GM06990 (cell line): ENCODE data around the gene GPRC5C.
"Not testable (repeated sequence)": the region's sequence is repeated elsewhere in the genome, so short reads cannot be mapped to it uniquely, and the experiment has no call there.

Source experiments
- DNase-seq: peaks from one replicate; pipeline ENCODE4 v3.0.0-alpha.2; 2011; ENCODE audit not compliant: insufficient read length; ENCODE audit errors: extremely low read depth
- H3K27me3 ChIP-seq: replicated peaks from 2 replicates; pipeline ENCODE4 v1.6.0; 2011; ENCODE audit warnings: low read length; ENCODE audit not compliant: control insufficient read depth, insufficient read depth
- H3K36me3 ChIP-seq: 2 replicates; pipeline ENCODE4 v1.5.1; 2011; ENCODE audit warnings: low read length; ENCODE audit not compliant: control insufficient read depth, insufficient read depth
- H3K4me3 ChIP-seq: replicated peaks from 2 replicates; pipeline ENCODE4 v1.5.1; 2011; ENCODE audit warnings: low read depth, mild to moderate bottlenecking, control low read depth, low read length
- TF ChIP-seq, protein P1 (sequence below): IDR thresholded peaks from 2 replicates; pipeline ENCODE4 v1.5.1; 2011; ENCODE audit warnings: low read length, control low read depth, mild to moderate bottlenecking, inconsistent platforms; ENCODE audit not compliant: insufficient read depth, poor library complexity, severe bottlenecking

Gene GPRC5C

DNA sequence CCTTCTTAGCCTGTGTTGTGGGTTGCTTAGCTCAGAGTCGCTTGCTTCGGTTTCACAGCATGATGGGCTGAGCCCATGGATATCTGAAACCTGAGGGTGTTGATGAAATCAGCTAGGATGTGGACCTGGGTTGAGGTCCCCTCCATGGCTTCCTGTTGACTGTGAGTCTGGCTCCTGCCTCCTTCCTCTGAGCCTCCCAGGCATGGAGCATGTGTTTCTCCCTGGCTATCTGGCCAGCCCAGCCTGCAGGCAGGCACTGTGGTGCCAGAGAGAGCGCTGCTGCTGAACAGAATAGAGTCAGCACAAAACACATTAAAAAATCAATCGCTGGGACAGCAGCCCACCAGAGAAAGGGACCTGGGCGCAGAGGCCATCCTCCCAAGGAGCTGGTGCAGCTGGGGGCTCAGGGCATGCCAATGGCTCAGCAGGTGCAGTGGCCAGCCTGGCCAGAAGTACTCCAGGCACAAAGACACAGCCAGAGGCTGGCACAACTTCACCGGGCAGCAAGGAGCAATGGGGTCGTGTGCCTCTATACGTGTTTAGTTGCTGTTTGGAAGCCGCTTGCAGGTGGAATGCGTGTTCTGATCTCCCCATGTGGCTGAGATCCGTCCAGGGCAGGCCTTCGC, 28.3 kb upstream of the GPRC5C start:
- TF ChIP-seq, protein P1, sequence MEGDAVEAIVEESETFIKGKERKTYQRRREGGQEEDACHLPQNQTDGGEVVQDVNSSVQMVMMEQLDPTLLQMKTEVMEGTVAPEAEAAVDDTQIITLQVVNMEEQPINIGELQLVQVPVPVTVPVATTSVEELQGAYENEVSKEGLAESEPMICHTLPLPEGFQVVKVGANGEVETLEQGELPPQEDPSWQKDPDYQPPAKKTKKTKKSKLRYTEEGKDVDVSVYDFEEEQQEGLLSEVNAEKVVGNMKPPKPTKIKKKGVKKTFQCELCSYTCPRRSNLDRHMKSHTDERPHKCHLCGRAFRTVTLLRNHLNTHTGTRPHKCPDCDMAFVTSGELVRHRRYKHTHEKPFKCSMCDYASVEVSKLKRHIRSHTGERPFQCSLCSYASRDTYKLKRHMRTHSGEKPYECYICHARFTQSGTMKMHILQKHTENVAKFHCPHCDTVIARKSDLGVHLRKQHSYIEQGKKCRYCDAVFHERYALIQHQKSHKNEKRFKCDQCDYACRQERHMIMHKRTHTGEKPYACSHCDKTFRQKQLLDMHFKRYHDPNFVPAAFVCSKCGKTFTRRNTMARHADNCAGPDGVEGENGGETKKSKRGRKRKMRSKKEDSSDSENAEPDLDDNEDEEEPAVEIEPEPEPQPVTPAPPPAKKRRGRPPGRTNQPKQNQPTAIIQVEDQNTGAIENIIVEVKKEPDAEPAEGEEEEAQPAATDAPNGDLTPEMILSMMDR = no peak
- no peaks in the 10 kb centered on the region for H3K36me3 ChIP-seq
- no peak for DNase-seq
- no peaks in the 10 kb centered on the region; the same call in none of the 2 replicates for H3K27me3 ChIP-seq
- H3K4me3 ChIP-seq = no peak overlapping the region

DNA sequence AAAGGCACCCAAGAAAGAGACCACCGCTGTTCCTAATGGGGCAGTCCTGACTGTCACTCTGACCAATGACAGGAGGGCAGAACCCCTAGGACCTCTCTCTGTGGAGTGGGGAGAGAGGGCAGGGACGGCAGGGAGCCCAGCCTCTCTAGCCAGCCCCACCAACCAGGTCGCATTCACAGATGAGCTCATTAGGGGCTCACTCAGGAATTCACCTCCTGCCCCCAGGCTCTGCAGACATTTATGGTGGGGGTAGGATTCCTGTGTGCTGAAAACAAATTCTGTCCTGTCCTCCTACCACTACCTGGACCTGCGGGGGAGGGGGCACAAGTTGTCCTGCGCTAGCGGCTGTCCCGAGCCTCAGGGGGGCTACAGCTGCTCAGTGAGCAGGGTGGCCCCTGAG, 27.7 kb upstream of the GPRC5C start:
- H3K36me3 ChIP-seq = no peaks in the 10 kb centered on the region
- no peaks in the 10 kb centered on the region; the same call in none of the 2 replicates for H3K27me3 ChIP-seq
- TF ChIP-seq, protein P1 = no peak
- no peak overlapping the region for H3K4me3 ChIP-seq
- DNase-seq = no peak

DNA sequence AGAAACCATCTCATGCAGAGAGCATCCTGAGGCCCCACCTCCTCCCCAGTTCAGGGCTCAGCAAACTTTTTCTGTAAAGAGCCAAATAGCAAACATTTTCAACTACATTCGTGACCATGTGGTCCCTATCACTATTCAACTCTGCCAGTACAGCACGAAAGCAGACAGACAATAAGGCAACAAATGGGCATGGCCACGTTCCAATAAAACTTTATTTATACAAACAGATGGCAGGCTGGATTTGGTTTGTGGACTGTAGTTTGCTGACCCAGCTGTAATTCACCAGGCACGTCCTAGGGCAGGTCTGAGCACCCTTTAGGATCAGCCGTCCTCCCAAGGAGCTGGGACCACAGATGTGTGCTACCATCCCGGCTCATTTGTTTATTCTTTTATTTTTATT, 27.1 kb upstream of the GPRC5C start:
- TF ChIP-seq, protein P1 = no peak
- H3K27me3 ChIP-seq = no peaks in the 10 kb centered on the region; the same call in none of the 2 replicates
- no peak overlapping the region for H3K4me3 ChIP-seq
- no peaks in the 10 kb centered on the region for H3K36me3 ChIP-seq
- DNase-seq = no peak

DNA sequence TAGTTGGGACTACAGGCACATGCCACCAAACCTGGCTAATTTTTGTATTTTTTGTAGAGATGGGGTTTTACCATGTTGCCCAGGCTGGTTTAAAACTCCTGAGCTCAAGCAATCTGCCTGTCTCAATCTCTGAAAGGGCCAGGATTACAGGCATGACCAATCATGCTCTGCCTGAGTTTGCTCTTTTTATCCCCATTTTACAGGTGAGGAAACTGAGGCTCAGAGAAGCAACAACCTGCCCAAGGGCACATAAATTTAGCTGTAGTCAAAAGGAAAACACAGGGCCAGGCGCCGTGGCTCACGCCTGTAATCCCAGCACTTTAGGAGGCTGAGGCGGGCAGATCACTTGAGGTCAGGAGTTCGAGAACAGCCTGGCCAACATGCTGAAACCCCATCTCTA, 26.6 kb upstream of the GPRC5C start:
- H3K27me3 ChIP-seq, H3K36me3 ChIP-seq, DNase-seq, H3K4me3 ChIP-seq: not testable (repeated sequence)

DNA sequence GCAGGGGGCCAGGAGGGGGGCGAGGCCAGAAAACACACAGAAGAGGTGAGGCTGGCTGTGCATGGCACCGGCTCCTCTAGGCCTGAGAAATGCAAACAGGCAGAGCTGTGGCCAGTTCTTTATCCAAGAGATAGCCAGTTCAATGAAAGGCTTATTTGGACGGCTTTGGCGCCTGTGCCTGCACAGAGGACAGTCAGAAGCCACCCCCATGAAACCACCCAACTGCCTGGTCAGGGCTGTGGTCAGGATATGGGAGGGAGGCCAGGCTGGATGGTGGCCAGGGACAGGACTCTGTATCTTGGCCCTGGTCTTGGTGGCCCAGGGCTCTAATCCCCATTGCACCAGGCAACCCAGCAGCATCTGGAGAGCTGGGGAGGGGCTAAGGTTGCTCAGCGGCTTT, 24.5 kb upstream of the GPRC5C start:
- no peaks in the 10 kb centered on the region; the same call in none of the 2 replicates for H3K27me3 ChIP-seq
- no peaks in the 10 kb centered on the region for H3K36me3 ChIP-seq
- DNase-seq = no peak
- H3K4me3 ChIP-seq = no peak overlapping the region
- TF ChIP-seq, protein P1 = no peak

DNA sequence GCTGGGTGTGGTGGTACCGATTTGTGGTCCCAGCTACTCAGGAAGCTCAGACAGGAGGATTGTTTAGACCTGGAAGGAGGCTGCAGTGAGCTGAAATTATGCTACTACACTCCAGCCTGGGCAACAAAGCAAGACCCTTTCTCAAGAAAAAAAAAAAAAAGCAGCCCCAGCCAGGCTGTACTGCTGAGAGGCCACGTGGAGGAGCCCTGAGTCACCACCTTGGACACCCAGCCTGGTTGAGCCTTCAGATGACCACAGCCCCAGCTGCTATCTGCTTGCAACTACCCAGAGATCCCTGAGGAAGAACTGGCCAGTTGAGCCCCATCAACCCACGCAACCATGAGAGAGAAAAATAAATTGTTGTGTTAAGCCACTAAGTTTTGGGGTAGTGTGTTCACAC, 23.6 kb upstream of the GPRC5C start:
- Histone ChIP-seq H3K4me3 (no peak overlapping the region), H3K27me3 (no peaks in the 10 kb centered on the region; the same call in none of the 2 replicates), H3K36me3 (no peaks in the 10 kb centered on the region)
- TF ChIP-seq, protein P1 = peak; percentile 29
- no peak for DNase-seq
